GM13977 (cell line): ENCODE measurements around the gene GNA12.

ENCODE experiments used
- DNase-seq: peaks from one replicate; pipeline ENCODE4 v3.0.0; 2012; ENCODE audit warnings: low spot score
- in situ Hi-C: fragments of 300-500 bp; cut with MboI; formaldehyde crosslinking; loops from one replicate; pipeline ENCODE4 v1.12.0; 2022; ENCODE audit warnings: low sequenced_read_pairs, low pct_unique_long_range_greater_than_20kb, mixed read lengths, inconsistent platforms; ENCODE audit not compliant: unreplicated experiment
- TF ChIP-seq, protein P1 (sequence below): IDR thresholded peaks from 2 replicates; pipeline ENCODE4 v1.5.1; 2012; ENCODE audit warnings: mild to moderate bottlenecking, control low read depth; ENCODE audit not compliant: insufficient read depth; ENCODE audit errors: extremely low read depth, missing control alignments

Gene GNA12

DNA sequence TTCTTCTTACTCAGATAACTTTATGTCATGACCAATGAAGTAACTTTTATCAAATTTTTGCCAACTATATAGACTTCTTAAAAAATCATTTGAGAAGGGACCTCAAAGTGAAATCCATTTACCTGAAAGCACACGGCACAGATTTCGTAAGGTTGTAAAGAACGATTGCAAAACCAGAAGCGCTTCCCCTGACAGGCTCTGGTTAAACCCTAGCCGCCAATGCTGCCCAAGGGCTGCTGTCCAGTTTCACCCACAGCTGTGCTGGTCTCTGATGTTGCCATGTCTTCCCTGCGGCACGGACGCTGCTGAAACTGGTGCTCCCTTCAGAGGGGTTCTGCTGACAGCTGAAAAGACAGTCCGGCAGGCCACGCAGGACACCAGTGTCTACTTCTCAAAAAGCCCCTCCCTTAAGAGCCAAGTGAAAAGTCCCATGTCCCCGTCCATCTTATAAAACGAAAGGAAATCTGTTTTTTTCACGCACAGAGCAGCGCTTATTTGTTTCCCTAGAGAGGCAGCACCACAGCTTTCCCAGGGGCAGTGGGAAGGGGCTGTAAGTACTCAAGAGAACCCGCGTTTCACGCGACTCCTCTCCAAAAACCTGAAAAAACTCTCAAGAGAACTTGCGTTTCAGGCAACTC is 32.5 kb downstream of the GNA12 start:
- no peak for DNase-seq
- TF ChIP-seq, protein P1, sequence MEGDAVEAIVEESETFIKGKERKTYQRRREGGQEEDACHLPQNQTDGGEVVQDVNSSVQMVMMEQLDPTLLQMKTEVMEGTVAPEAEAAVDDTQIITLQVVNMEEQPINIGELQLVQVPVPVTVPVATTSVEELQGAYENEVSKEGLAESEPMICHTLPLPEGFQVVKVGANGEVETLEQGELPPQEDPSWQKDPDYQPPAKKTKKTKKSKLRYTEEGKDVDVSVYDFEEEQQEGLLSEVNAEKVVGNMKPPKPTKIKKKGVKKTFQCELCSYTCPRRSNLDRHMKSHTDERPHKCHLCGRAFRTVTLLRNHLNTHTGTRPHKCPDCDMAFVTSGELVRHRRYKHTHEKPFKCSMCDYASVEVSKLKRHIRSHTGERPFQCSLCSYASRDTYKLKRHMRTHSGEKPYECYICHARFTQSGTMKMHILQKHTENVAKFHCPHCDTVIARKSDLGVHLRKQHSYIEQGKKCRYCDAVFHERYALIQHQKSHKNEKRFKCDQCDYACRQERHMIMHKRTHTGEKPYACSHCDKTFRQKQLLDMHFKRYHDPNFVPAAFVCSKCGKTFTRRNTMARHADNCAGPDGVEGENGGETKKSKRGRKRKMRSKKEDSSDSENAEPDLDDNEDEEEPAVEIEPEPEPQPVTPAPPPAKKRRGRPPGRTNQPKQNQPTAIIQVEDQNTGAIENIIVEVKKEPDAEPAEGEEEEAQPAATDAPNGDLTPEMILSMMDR, result no peak
- in situ Hi-C loops, result no loop called here

DNA sequence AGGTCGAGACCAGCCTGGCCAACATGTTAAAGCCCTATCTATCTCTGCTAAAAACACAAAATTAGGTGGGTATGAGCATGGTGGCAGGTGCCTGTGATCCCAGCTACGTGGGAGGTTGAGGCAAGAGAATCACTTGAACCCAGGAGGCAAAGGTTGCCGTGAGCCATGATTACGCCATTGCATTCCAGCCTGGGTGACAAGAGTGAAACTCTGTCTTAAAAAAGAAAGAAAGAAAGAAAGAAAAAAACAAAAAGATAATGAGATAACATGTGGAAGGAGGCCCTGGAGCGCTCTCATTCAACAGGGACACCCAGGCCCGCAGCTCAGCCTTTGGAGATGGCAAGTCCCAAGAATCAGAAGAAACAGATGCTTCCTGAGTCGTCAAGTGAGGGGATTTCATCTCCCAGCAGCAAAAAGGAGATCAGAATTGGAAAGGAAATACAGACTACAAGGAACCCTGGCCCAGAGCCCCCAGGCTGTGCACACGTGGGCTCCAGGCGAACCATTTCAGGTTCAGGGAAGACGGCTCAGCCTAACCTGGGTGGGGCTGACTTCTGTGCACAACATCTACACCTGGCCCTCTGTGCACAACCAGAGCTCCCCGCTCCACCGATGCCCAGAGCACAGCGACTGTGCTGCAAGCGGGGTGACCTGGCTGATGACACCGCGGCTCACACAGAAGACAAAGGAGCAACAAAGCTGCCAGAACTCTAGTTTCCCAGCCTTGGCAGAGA is 33.3 kb downstream of the GNA12 start:
- TF ChIP-seq, protein P1, result no peak
- in situ Hi-C loops, result no loop called here
- no peak for DNase-seq

DNA sequence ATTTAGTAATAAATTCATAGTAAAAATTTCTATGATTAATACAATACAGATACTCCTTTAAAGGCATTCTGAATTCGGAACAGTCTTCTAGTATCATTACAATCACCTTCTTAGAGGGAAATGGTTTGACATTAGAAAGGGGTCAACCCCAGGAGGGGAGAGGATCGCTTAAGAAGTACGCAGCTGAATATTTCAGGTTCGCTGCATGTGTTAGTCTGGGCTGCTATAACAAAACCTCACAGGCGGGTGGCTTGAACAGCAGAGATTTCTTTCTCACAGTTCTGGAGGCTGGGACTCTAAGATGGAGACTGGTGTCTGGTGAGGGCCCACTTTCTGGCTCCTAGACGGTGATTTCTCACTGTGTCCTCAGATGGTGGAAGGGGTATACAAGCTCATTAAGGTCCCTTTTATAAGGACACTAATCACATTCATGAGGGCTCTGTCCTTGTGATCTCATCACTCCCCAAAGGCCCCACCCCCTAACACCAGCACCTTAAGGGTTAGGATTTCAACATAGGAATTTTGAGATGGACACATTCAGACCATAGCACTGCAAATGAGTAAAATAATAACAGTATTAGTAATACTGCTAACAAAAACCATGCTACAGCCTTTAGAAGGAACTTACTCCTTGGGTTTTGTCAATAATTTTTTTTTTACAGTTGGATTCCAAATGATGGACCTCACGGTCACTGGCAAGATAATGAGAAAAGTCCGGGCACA is 34.0 kb downstream of the GNA12 start:
- DNase-seq, result no peak
- TF ChIP-seq, protein P1, result no peak
- in situ Hi-C loops, result no loop called here

DNA sequence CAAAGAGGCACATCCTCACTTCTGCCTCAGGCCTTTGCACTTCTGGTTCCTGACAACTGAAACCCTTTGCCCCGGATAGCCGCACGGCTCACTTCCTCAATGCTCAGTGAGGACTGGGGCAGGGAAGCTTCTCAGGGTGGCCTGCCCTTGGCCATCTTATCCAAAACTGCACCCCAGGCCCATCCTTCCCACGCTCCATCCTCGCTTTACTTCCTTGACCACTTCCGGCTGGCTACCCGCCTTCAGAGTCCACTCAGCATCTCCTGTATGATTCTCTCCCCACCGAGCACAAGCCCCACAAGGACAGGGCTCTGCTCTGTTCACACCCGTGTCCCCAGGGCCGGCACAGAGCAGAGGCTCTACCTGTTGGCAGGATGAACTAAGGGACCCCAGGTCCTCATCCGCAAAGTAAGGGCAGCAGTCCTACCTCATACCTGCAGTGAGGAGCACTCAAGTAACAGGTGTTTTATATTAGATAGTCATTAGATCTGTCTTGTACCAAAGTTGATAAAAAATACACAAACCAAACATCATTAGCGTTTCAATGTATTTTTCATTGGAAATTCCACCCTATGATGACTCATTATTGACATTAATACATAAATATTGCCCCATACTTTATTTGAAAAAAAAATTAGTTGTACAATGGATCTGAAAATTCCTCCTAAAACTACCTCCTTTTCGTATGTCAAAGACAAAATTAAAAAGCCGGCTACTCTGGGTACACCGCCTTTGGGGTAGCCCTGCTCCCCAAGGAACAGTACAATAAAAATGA is 35.0 kb downstream of the GNA12 start:
- TF ChIP-seq, protein P1, result no peak
- DNase-seq, result no peak

DNA sequence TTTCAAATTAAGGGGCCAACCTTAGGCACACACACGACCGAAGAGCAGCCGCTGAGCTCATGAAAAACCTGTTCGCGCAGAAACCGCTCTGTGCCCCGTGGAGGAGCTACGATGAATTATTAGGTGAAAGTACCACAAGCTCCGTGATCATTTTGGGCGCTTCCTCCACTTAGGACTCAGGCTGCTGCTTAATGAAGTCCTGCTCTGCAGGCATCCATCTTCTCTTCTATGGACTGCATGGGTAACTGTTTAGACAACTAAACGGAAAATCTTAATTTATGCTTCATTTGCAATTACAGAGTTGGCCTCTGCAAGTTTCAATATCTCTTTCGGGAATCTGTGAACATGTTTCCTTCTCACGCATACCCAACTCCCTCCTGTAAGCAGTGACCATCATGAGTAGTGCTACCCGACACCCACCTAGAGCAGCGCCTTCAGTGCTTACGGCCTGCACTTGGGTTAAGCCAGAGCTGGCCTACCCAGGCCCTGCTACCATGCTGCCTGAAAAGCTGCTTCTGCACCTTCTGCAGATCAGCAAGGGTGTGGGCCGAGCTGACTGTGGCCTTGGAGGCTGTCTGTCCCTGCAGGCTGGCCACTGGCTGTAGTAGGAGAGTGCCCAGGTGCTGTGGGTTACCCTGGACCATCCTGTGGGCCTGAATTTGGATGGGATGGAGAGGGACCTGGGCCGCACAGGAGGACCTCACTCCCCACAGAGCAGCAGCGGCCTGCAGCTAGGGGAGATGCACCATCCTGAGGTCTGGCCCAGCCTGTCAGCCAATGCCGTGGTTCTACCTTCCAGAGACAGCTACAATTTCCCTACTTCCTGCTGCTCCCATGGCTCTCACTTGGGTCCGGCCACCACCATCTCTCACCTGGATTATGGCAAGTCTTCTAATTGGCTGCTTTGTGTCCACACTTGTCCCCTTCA is 36.0 kb downstream of the GNA12 start:
- in situ Hi-C loops, result no loop called here
- TF ChIP-seq, protein P1, result no peak
- peak; percentile 41 for DNase-seq

More for the DNA sequence above, 35.0 kb downstream of the GNA12 start:
- in situ Hi-C loops, result no loop called here

DNA sequence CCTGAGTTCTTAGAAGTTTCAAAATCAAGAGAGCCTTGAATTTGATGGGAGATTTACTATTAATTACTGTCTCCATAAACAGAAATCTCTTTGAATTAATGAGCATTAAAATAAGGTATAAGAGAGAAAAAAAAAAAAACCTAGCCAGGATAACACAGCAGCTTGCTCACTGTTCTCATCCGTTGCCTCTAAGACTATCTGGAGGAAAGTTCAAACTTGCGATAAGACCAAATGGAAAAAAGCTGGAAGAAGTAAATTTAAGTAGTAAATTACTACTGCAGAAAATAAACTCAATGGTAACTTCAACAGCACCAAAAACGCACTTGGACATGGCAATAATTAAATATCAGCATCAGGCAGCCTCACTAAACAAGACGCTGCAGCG is 36.7 kb downstream of the GNA12 start:
- TF ChIP-seq, protein P1, result no peak
- in situ Hi-C loops, result no loop called here
- DNase-seq, result no peak
